GM12874 (cell line): ENCODE measurements around the gene GLYATL2.

ENCODE experiments used
- CTCF ChIP-seq: IDR thresholded peaks from 2 replicates; pipeline ENCODE4 v1.5.1; 2011; ENCODE audit warnings: low read depth, mild to moderate bottlenecking, control low read depth, low read length, moderate library complexity; ENCODE audit not compliant: insufficient read depth

The GLYATL2 gene

GRCh38 chr11:58844361-58845005, at the start of gene GLYATL2:
GLYATL2 (minus strand) TSS chr11:58844704; CDS start chr11:58839612, 5,092 bp downstream.
- no peak for TF ChIP-seq CTCF

- TF ChIP-seq CTCF: no peak
These were observed 49.4 kb upstream of the GLYATL2 start for GRCh38 chr11:58893899-58894298.

- TF ChIP-seq CTCF: no peak
These were observed 44.1 kb upstream of the GLYATL2 start for GRCh38 chr11:58888579-58888978.

- no peak for TF ChIP-seq CTCF
These were observed 42.9 kb upstream of the GLYATL2 start for GRCh38 chr11:58887452-58887851.

- TF ChIP-seq CTCF: no peak
These were observed 36.1 kb upstream of the GLYATL2 start for GRCh38 chr11:58880625-58881024.

GRCh38 chr11:58880166-58880565, 35.7 kb upstream of the GLYATL2 start:
- TF ChIP-seq CTCF: no peak

GRCh38 chr11:58867556-58867955, 23.1 kb upstream of the GLYATL2 start:
- TF ChIP-seq CTCF: no peak
